T47D (cell line): Measurements from ENCODE around the gene RRP12.

Experiments
- DNase-seq, 2 experiments: peaks; one replicate each; pipeline versions ENCODE4 v3.0.0 to v3.0.0-alpha.2; 2011 to 2012; ENCODE audit warnings: low read depth in 1 of 2, low spot score in 1 of 2
- JUND ChIP-seq: IDR thresholded peaks from 2 replicates; pipeline ENCODE4 v1.6.1; 2012; ENCODE audit warnings: low read depth
- in situ Hi-C: cut with HindIII; loops from 2 replicates; pipeline ENCODE4 v1.10.0; 2016; ENCODE audit warnings: low sequenced_read_pairs, low pct_unique_long_range_greater_than_20kb

The RRP12 gene

DNA sequence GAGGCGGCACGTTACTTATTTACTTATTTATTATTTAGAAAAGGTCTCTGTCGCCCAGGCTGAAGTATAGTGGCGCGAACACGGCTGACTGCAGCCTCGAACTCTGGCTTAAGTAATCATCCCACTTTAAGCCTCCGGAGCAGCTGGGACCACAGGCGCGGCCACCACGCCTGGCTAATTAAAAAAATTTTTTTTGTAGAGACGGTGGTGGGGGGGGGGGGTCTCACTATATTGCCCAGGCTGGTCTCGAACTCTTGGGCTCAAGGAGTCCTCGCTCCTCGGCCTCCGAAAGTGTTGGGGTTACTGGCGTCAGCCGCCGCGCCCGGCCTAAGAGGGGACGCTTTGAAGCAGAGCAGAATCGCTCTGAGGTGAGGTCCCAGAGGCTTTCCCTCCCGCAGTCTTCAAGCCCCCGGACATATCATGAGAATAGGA, 65.9 kb downstream of the RRP12 start:
- no peak for DNase-seq
- in situ Hi-C loops = no loop called here
- TF ChIP-seq JUND = no peak

- in situ Hi-C loops = no loop called here
- DNase-seq = peak; percentile 97
- TF ChIP-seq JUND = peak; percentile 66; the same call in 1 of the 2 replicates
Observed at GRCh38 chr10:97334370-97335175, 66.6 kb downstream of the RRP12 start, which contains the start of gene FRAT2. Gene FRAT2 (minus strand): TSS chr10:97334729. CDS start chr10:97334572, 157 bp downstream.

DNA sequence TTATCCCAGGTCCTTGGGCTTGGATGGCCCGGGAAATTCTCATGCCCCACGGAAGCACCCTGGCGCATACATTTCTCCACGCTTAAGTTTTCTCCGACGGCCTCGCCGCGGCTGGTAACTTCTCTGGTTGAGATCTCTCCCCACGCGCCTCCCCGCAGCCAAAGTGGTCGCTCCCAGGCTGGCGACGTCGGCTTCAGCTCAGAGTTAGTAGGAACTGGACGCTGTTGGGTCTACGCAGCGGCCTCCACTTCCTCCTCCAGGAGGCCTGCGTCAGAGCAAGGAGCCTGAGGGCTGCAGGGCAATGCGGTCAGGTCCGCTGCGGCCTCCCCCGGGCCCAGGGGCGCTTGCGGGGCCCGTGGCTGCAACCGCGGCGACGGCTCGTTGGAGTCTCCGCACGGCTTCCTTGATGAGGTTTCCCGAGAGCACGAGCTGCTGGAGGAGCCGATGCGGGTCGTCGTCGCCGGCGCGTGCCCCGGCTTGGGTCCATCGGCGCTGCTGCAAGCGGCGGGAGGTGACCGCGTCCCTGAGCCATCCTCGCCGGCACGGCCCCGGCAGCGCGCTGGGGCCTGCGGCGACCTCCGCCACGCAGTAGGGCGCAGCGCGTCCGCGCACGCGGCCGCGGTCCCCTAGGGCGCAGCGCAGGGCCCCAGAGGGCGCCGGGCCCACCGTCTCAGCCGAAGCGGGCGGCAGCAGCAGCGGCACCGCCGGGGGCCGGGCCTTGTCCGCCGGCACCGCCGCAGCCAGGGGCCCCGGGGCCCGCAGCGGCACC, 67.4 kb downstream of the RRP12 start:
- peak in 1 of 2 experiments; percentile 63 for DNase-seq
- in situ Hi-C loops = no loop called here

GRCh38 chr10:97333351-97333600, 67.9 kb downstream of the RRP12 start:
- TF ChIP-seq JUND = no peak
- peak in 1 of 2 experiments; percentile 64 for DNase-seq
- in situ Hi-C loops = no loop called here

More for the DNA sequence above, 67.4 kb downstream of the RRP12 start:
- no peak for TF ChIP-seq JUND

DNA sequence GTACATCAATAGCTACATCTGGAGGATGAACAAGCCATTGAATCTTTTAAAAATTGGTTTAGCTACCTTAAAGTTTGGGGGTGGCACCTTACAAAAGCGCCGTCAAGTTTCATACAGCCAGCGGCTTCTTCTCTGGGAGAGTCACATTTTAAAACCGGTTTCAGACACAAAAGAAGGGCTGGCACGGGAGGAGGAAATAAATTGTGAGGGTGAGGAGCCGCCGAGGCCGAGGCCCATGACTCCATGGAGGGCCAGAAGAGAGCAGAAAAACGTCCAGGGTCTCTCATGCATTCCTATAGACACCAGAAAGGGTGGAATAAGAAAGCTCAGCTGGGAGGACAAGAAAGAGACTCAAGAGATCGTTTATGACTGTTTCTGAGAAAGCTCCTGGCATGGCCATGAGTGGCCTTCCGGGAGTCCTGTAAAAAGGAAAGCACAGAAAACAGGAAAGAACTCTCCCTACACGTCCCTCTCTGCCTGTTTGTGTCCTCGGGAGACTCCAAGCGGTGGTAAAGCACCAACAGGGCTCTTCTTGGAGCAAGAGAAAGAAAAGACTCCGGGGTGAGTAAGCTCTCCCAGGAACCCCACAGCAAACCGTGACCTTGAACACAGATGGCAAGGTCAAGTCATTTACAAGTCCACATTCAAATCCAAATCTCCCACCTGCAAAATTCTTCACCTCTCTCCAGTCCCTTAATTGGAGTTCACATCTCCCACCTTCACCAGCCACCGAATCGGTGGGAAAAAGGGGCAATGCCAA, 68.4 kb downstream of the RRP12 start:
- in situ Hi-C loops = no loop called here
- peak; percentile 83 to 89 for DNase-seq
- no peak for TF ChIP-seq JUND

DNA sequence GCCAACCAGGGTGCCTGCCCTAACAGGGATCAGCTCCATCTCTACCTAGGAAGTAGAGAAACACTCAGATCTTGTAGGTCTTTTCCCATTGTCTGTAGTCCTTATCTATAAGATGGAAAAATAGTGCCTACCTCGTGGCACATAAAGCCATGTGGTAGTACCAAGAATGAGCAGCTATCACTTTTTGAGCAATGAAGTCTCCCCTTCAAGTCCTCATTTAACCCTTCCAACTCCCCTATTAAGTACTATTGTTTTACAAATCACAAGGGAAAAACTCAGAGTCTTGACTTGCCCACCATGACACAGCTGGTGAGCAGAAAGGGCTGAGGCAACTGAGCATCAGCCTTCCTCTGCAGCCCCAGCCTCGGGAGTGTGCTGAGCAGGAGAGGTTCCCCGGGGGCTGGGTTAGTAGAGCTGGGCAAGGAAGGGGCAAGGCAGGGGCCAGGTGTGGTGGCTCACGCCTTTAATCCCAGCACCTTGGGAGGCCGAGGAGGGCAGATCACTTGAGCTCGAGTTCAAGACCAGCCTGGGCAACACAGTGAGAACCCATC, 69.9 kb downstream of the RRP12 start:
- TF ChIP-seq JUND = no peak
- no peak for DNase-seq
- in situ Hi-C loops = no loop called here

GRCh38 chr10:97329766-97330165, 71.4 kb downstream of the RRP12 start:
- no peak for TF ChIP-seq JUND
- no peak for DNase-seq
- in situ Hi-C loops = no loop called here

GRCh38 chr10:97328646-97329453, 72.3 kb downstream of the RRP12 start:
- in situ Hi-C loops = no loop called here
- DNase-seq = no peak

DNA sequence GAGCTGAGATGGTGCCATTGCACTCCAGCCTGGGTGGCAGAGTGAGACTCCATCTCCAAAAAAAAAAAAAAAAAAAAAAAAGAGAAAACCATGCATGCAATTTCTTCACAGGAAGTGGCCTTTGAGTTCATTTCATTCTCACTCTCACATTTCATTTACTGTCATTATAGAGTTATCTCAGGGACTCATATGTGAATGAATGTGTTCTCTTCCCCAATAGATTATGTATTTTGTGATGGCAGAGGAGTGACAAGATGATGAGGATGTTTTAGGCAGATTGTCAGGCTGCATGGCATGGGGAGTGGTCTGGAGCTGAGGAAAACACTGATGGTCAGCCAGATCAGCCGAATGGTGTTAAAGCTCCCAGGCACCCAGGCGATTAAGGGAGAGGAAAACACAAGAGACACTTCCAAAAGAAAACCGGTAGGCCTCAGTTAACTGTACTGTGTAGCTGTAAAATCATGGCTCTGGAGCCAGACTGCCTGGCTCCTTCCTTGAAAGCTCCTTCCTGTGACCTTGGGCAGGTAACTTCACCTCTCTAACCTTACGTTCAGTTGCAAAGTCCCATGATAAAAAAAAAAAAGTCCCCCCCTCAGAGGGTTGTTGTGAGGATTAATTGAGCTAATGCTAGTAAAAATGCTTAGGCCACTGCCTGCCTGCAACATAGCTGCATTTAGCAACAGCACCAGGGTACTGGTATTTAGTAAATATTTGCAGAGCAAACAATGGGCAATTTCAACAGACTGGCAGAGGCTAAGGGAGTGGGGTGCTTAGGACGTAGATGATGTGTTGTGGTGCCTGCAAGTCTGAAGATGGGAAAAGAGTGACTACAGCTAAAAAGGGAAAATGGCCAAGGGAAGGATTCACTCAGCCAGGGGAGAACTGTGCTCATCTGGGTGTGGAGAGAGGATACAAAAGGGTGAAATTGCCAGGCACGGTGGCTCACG, 73.5 kb downstream of the RRP12 start:
- peak; percentile 90 to 92 for DNase-seq
- in situ Hi-C loops = no loop called here
- TF ChIP-seq JUND = no peak; the same call in 1 of the 2 replicates

More at GRCh38 chr10:97328646-97329453, 72.3 kb downstream of the RRP12 start:
- no peak for TF ChIP-seq JUND

- DNase-seq = no peak
- in situ Hi-C loops = no loop called here
- no peak for TF ChIP-seq JUND
Observed at GRCh38 chr10:97325754-97326153, 75.4 kb downstream of the RRP12 start.

DNA sequence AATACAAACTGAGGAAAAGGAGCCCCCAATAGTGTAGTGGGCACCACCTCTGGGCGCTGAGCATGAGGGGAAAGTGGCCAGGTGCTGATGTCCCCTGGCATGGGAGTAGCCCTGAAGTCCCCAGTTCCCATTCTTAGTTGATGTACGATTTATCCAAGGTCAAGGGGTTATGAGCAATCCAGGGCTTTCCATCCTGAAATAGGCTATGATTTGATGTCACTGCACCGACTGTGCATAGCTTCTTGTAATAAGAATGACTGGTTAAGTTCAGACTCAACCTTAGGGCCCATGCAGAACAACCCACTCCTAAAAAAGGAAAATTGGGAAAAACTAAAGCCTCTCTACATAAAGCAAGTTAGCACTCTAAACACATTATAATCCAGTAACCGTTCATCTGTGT, 77.6 kb downstream of the RRP12 start:
- TF ChIP-seq JUND = no peak
- DNase-seq = no peak
- in situ Hi-C loops = no loop called here
